Esophagus muscularis mucosa (tissue), 4 donors: ENCODE results near the gene NELL1. TPM values are rescaled to one million over a fixed set of nuclear protein-coding genes. Genes with fewer than 3 reads are reported as not detected.

ENCODE experiments used
- DNase-seq: peaks from one replicate; pipeline ENCODE4 v3.0.0-alpha.2; 2017; ENCODE audit errors: extremely low spot score
- H3K27ac ChIP-seq, 4 donors: fragments of 200-600 bp; sonication (generic); replicated peaks in 1 of 4; 1 replicate in 3 of 4; 2 replicates in 1 of 4; pipeline ENCODE4 v1.5.1; 2016 to 2019; ENCODE audit warnings: mild to moderate bottlenecking in 1 of 4
- H3K27me3 ChIP-seq, 4 donors: fragments of 200-600 bp; sonication (generic); one replicate each; pipeline versions ENCODE4 v1.5.1 to v1.6.0; 2016 to 2019
- H3K36me3 ChIP-seq, 4 donors: fragments of 200-600 bp; sonication (generic); one replicate each; pipeline ENCODE4 v1.5.1; 2016 to 2019
- H3K4me1 ChIP-seq, 4 donors: fragments of 200-600 bp; sonication (generic); one replicate each; pipeline ENCODE4 v1.5.1; 2016 to 2019
- H3K4me3 ChIP-seq, 4 donors: fragments of 200-600 bp; sonication (generic); 1 replicate in 2 of 4; 2 replicates in 2 of 4; pipeline ENCODE4 v1.5.1; 2016 to 2019; ENCODE audit warnings: mild to moderate bottlenecking in 4 of 4, moderate library complexity in 1 of 4
- H3K9me3 ChIP-seq, 4 donors: fragments of 200-600 bp; sonication (generic); 1 replicate in 3 of 4; 2 replicates in 1 of 4; pipeline ENCODE4 v1.5.1; 2016 to 2019
- CTCF ChIP-seq, 3 experiments: fragments of 200-600 bp in 2 of 3; fragments of 450-650 bp in 1 of 3; sonication (generic) in 2 of 3; IDR thresholded peaks; one replicate each; pipeline ENCODE4 v1.5.1; 2017 to 2019; ENCODE audit warnings: antibody characterized with exemption in 3 of 3, mild to moderate bottlenecking in 2 of 3, moderate library complexity in 1 of 3
- EP300 ChIP-seq: sonication (generic); formaldehyde crosslinking; IDR thresholded peaks from one replicate; pipeline ENCODE4 v1.6.1; 2017; ENCODE audit warnings: antibody characterized with exemption
- POLR2A ChIP-seq: fragments of 450-650 bp; IDR thresholded peaks from one replicate; pipeline ENCODE4 v1.6.1; 2017; ENCODE audit warnings: antibody characterized with exemption, moderate library complexity, mild to moderate bottlenecking, low read depth
- POLR2AphosphoS5 ChIP-seq, 2 donors: sonication (generic); formaldehyde crosslinking; IDR thresholded peaks; one replicate each; pipeline ENCODE4 v1.6.1; 2017; ENCODE audit warnings: antibody characterized with exemption in 2 of 2
- WGBS: methylation state at CpG from one replicate; pipeline ENCODE4 v1.1.5; 2018; 5-methylcytosine and 5-hydroxymethylcytosine counted together
- intact Hi-C: fragments of 100-400 bp; cut with DNase I; formaldehyde crosslinking; loops from one replicate; pipeline ENCODE4 v1.15.1; 2023
- total RNA-seq, 4 donors: library from RNA; depleted of rRNA; stranded (reverse); fragments of >200 nt; gene quantifications; one replicate each; pipeline versions ENCODE4 v1.1.0 to v1.2.1, GENCODE V29; 2016

NELL1 gene
- total RNA-seq, 4 donors from 2014 or later, result 0.65 to 2.7 (median 0.90) TPM

- no peak for TF ChIP-seq POLR2AphosphoS5 (IDR thresholded peaks at IDR 0.05)
- TF ChIP-seq EP300, result no peak
- Histone ChIP-seq H3K36me3 (no peaks in the 10 kb centered on the region), H3K4me3 (no peak overlapping the region), H3K4me1 (no peaks in the 10 kb centered on the region), H3K27ac (no peak overlapping the region), H3K9me3 (no peaks in the 10 kb centered on the region), H3K27me3 (no peaks in the 10 kb centered on the region)
- intact Hi-C loops, result no loop called here
- 72% methylated on average over 3 of the region's 3 CpGs for WGBS
- no peak for DNase-seq
Observed at GRCh38 chr11:21160140-21160539, 490.8 kb downstream of the NELL1 start.

- H3K36me3 ChIP-seq, result no peaks in the 10 kb centered on the region
- no peak overlapping the region for H3K4me3 ChIP-seq
- WGBS, result 88% methylated on average over 7 of the region's 8 CpGs
- no peak for DNase-seq
- H3K9me3 ChIP-seq, result no peaks in the 10 kb centered on the region
- H3K27me3 ChIP-seq, result no peaks in the 10 kb centered on the region
- intact Hi-C loops, result no loop called here
- H3K4me1 ChIP-seq, result no peaks in the 10 kb centered on the region
- H3K27ac ChIP-seq, result no peak overlapping the region
- TF ChIP-seq CTCF (IDR thresholded peaks at IDR 0.05), result no peak
- TF ChIP-seq POLR2AphosphoS5 (IDR thresholded peaks at IDR 0.05), result no peak
- TF ChIP-seq POLR2A, result no peak
- no peak for TF ChIP-seq EP300
Observed at GRCh38 chr11:21169639-21170038, 500.3 kb downstream of the NELL1 start.

- intact Hi-C loops, result no loop called here
- Histone ChIP-seq H3K27ac (no peak overlapping the region), H3K27me3 (no peaks in the 10 kb centered on the region), H3K9me3 (no peaks in the 10 kb centered on the region), H3K4me3 (no peak overlapping the region), H3K4me1 (no peaks in the 10 kb centered on the region), H3K36me3 (no peaks in the 10 kb centered on the region)
- no peak for TF ChIP-seq POLR2A
- TF ChIP-seq POLR2AphosphoS5 (IDR thresholded peaks at IDR 0.05), result no peak
- TF ChIP-seq CTCF (IDR thresholded peaks at IDR 0.05), result no peak
- no peak for TF ChIP-seq EP300
- no peak for DNase-seq
Observed at GRCh38 chr11:21173476-21173875, 504.1 kb downstream of the NELL1 start.

- H3K4me1 ChIP-seq, result no peaks in the 10 kb centered on the region
- no peaks in the 10 kb centered on the region for H3K9me3 ChIP-seq
- no peak overlapping the region for H3K27ac ChIP-seq
- H3K27me3 ChIP-seq, result no peaks in the 10 kb centered on the region
- TF ChIP-seq POLR2AphosphoS5 (IDR thresholded peaks at IDR 0.05) (no peak), CTCF (IDR thresholded peaks at IDR 0.05) (no peak), POLR2A (no peak), EP300 (no peak)
- 83% methylated on average over 2 of the region's 2 CpGs for WGBS
- no peak for DNase-seq
- no peaks in the 10 kb centered on the region for H3K36me3 ChIP-seq
- intact Hi-C loops, result no loop called here
- no peak overlapping the region for H3K4me3 ChIP-seq
Observed at GRCh38 chr11:21174781-21175180, 505.4 kb downstream of the NELL1 start.

- H3K27ac ChIP-seq, result no peak overlapping the region
- intact Hi-C loops, result no loop called here
- no peak for DNase-seq
- WGBS, result 83% methylated on average over 2 of the region's 2 CpGs
- no peaks in the 10 kb centered on the region for H3K36me3 ChIP-seq
- H3K4me3 ChIP-seq, result no peak overlapping the region
- no peaks in the 10 kb centered on the region for H3K27me3 ChIP-seq
- no peaks in the 10 kb centered on the region for H3K4me1 ChIP-seq
- no peaks in the 10 kb centered on the region for H3K9me3 ChIP-seq
- TF ChIP-seq POLR2AphosphoS5 (IDR thresholded peaks at IDR 0.05) (no peak), CTCF (IDR thresholded peaks at IDR 0.05) (no peak), POLR2A (no peak), EP300 (no peak)
Observed at GRCh38 chr11:21177379-21177778, 508.0 kb downstream of the NELL1 start.
